ENCODE measurements around the gene ADGRB2. TPM values are rescaled to one million over a fixed set of nuclear protein-coding genes. Genes with fewer than 3 reads are reported as not detected.

The ADGRB2 gene
- total RNA-seq, 2 donors from 2014 or later = 3.0 to 10.2 TPM

- Histone ChIP-seq H3K36me3 (no peaks in the 10 kb centered on the region), H3K4me1 (replicated peaks) (no peaks in the 10 kb centered on the region), H3K4me3 (no peak overlapping the region), H3K27ac (no peak overlapping the region), H3K9me3 (no peaks in the 10 kb centered on the region), H3K27me3 (replicated peaks; ENCODE audit: insufficient read depth) (no peaks in the 10 kb centered on the region)
- TF ChIP-seq POLR2A (IDR thresholded peaks at IDR 0.05) (no peak), POLR2AphosphoS5 (IDR thresholded peaks at IDR 0.05) (no peak), CTCF (IDR thresholded peaks at IDR 0.05) (no peak)
- intact Hi-C loops (cut with DNase I) = no loop called here
- WGBS = 56% methylated on average over 12 of the region's 12 CpGs
- no peak for DNase-seq (ENCODE audit: low spot score)
These were observed 18.6 kb upstream of the ADGRB2 start for GRCh38 chr1:31782421-31783410.

- WGBS = 46% methylated on average over 18 of the region's 18 CpGs
These were observed 17.7 kb upstream of the ADGRB2 start for GRCh38 chr1:31781756-31782371.

GRCh38 chr1:31781138-31781755, 17.1 kb upstream of the ADGRB2 start:
- no peak for TF ChIP-seq POLR2A (IDR thresholded peaks at IDR 0.05)
- no peak for DNase-seq (ENCODE audit: low spot score)
- intact Hi-C loops (cut with DNase I) = no loop called here

More at GRCh38 chr1:31781756-31782371, 17.7 kb upstream of the ADGRB2 start:
- Histone ChIP-seq H3K4me1 (replicated peaks) (no peaks in the 10 kb centered on the region), H3K27ac (no peak overlapping the region), H3K9me3 (no peaks in the 10 kb centered on the region), H3K36me3 (no peaks in the 10 kb centered on the region), H3K4me3 (no peak overlapping the region), H3K27me3 (replicated peaks; ENCODE audit: insufficient read depth) (no peaks in the 10 kb centered on the region)
- no peak for DNase-seq (ENCODE audit: low spot score)
- intact Hi-C loops (cut with DNase I) = no loop called here
- TF ChIP-seq CTCF (IDR thresholded peaks at IDR 0.05) (no peak), POLR2AphosphoS5 (IDR thresholded peaks at IDR 0.05) (no peak), POLR2A (IDR thresholded peaks at IDR 0.05) (no peak)

GRCh38 chr1:31780632-31781031, 16.5 kb upstream of the ADGRB2 start:
- H3K36me3 ChIP-seq = no peaks in the 10 kb centered on the region
- 89% methylated on average over 2 of the region's 2 CpGs for whole genome bisulfite sequencing
- no peaks in the 10 kb centered on the region for H3K9me3 ChIP-seq
- H3K27ac ChIP-seq = no peak overlapping the region
- intact Hi-C loops (cut with DNase I) = no loop called here
- TF ChIP-seq CTCF (IDR thresholded peaks at IDR 0.05) = no peak
- TF ChIP-seq POLR2A (IDR thresholded peaks at IDR 0.05) = no peak
- no peak for TF ChIP-seq POLR2AphosphoS5 (IDR thresholded peaks at IDR 0.05)
- no peak for DNase-seq (ENCODE audit: low spot score)
- no peak overlapping the region for H3K4me3 ChIP-seq
- H3K27me3 ChIP-seq (replicated peaks; ENCODE audit: insufficient read depth) = no peaks in the 10 kb centered on the region
- H3K4me1 ChIP-seq (replicated peaks) = no peaks in the 10 kb centered on the region

More at GRCh38 chr1:31781138-31781755, 17.1 kb upstream of the ADGRB2 start:
- WGBS = 53% methylated on average over 7 of the region's 7 CpGs
- Histone ChIP-seq H3K27ac (no peak overlapping the region), H3K4me3 (no peak overlapping the region), H3K36me3 (no peaks in the 10 kb centered on the region), H3K9me3 (no peaks in the 10 kb centered on the region), H3K4me1 (replicated peaks) (no peaks in the 10 kb centered on the region), H3K27me3 (replicated peaks; ENCODE audit: insufficient read depth) (no peaks in the 10 kb centered on the region)

GRCh38 chr1:31779687-31780086, 15.5 kb upstream of the ADGRB2 start:
- Histone ChIP-seq H3K27me3 (replicated peaks; ENCODE audit: insufficient read depth) (no peaks in the 10 kb centered on the region), H3K4me1 (replicated peaks) (no peaks in the 10 kb centered on the region), H3K36me3 (no peaks in the 10 kb centered on the region), H3K27ac (no peak overlapping the region), H3K4me3 (no peak overlapping the region), H3K9me3 (no peaks in the 10 kb centered on the region)
- intact Hi-C loops (cut with DNase I) = no loop called here
- WGBS = 95% methylated on average over 9 of the region's 9 CpGs
- TF ChIP-seq POLR2AphosphoS5 (IDR thresholded peaks at IDR 0.05) (no peak), CTCF (IDR thresholded peaks at IDR 0.05) (no peak), POLR2A (IDR thresholded peaks at IDR 0.05) (no peak)
- DNase-seq (ENCODE audit: low spot score) = no peak
